ENCODE data around the gene CPXM1. TPM values are rescaled to one million over a fixed set of nuclear protein-coding genes. Genes with fewer than 3 reads are reported as not detected.
A peak's percentile ranks its signal among the peaks of the same experiment; 100 is the strongest.
"Not testable (repeated sequence)": the region's sequence is repeated elsewhere in the genome, so short reads cannot be mapped to it uniquely, and the experiment has no call there.

Gene CPXM1
- total RNA-seq, 2 experiments from 2014 or later: 0.11 to 0.26 TPM

- Mint-ChIP-seq H3K27me3 (ENCODE audit: low read depth) (peaks cover 38% of the 10 kb centered on the region), H3K4me1 (ENCODE audit: low read depth) (peaks cover 18% of the 10 kb centered on the region), H3K9me3 (ENCODE audit: insufficient read depth) (no peaks in the 10 kb centered on the region), H3K4me3 (no peak overlapping the region), H3K36me3 (ENCODE audit: low read depth) (no peaks in the 10 kb centered on the region), H3K27ac (no peak overlapping the region)
- POLR2A ChIA-PET: no interaction called here
- CTCF ChIA-PET: no interaction called here
- ATAC-seq (no peak), DNase-seq (no peak)
Observed at GRCh38 chr20:2820084-2820895, 19.9 kb upstream of the CPXM1 start.

- DNase-seq: no peak
- no peak for ATAC-seq
- ChIA-PET POLR2A (interaction anchor here (1.0 kb wide), 1 partner anchor 22 kb away, joined by 4 read pairs; the partner anchor contains the start of genes PCED1A and VPS16), CTCF (no interaction called here)
- Mint-ChIP-seq H3K27me3 (ENCODE audit: low read depth) (peaks cover 51% of the 10 kb centered on the region), H3K4me1 (ENCODE audit: low read depth) (peaks cover 18% of the 10 kb centered on the region), H3K9me3 (ENCODE audit: insufficient read depth) (no peaks in the 10 kb centered on the region), H3K27ac (no peak overlapping the region), H3K4me3 (no peak overlapping the region), H3K36me3 (ENCODE audit: low read depth) (no peaks in the 10 kb centered on the region)
Observed at GRCh38 chr20:2817891-2818595, 17.6 kb upstream of the CPXM1 start.

GRCh38 chr20:2817341-2817726 lies 16.9 kb upstream of the CPXM1 start:
- Mint-ChIP-seq H3K27ac (no peak overlapping the region), H3K36me3 (ENCODE audit: low read depth) (no peaks in the 10 kb centered on the region), H3K9me3 (ENCODE audit: insufficient read depth) (peaks cover under 1% of the 10 kb centered on the region), H3K4me3 (no peak overlapping the region), H3K27me3 (ENCODE audit: low read depth) (peaks cover 56% of the 10 kb centered on the region), H3K4me1 (ENCODE audit: low read depth) (peaks cover 18% of the 10 kb centered on the region)
- no peak for DNase-seq
- POLR2A ChIA-PET: interaction anchor here (1.0 kb wide), 1 partner anchor 23 kb away, joined by 4 read pairs; the partner anchor contains the start of genes PCED1A and VPS16
- CTCF ChIA-PET: no interaction called here
- no peak for ATAC-seq

- Mint-ChIP-seq H3K27me3 (ENCODE audit: low read depth) (peaks cover 61% of the 10 kb centered on the region), H3K4me1 (ENCODE audit: low read depth) (peaks cover 13% of the 10 kb centered on the region), H3K36me3 (ENCODE audit: low read depth) (no peaks in the 10 kb centered on the region), H3K9me3 (ENCODE audit: insufficient read depth) (peaks cover 6% of the 10 kb centered on the region), H3K4me3 (no peak overlapping the region), H3K27ac (no peak overlapping the region)
- ChIA-PET POLR2A (interaction anchor here (0.7 kb wide), 1 partner anchor 770 kb away, joined by 3 read pairs; no protein-coding TSS in a partner anchor), CTCF (no interaction called here)
- ATAC-seq (peak; percentile 56), DNase-seq (no peak)
Observed at GRCh38 chr20:2816583-2817340, 16.3 kb upstream of the CPXM1 start.

- H3K27me3 Mint-ChIP-seq (ENCODE audit: low read depth): peaks cover 61% of the 10 kb centered on the region
- CTCF ChIA-PET: no interaction called here
- ATAC-seq (no peak), DNase-seq (no peak)
- H3K27ac Mint-ChIP-seq: no peak within 1 kb of the TSS
- POLR2A ChIA-PET: no interaction called here
- peaks cover 8% of the 10 kb centered on the region for H3K4me1 Mint-ChIP-seq (ENCODE audit: low read depth)
- no peak within 1 kb of the TSS for H3K4me3 Mint-ChIP-seq
- H3K9me3 Mint-ChIP-seq (ENCODE audit: insufficient read depth): peaks cover 6% of the 10 kb centered on the region
- no peaks in the 10 kb centered on the region for H3K36me3 Mint-ChIP-seq (ENCODE audit: low read depth)
Observed at GRCh38 chr20:2816030-2816582, 15.7 kb upstream of the CPXM1 start, which contains the start of gene TMEM239. TMEM239 (plus strand) TSS chr20:2816364; CDS start chr20:2816555, 191 bp downstream.

- Mint-ChIP-seq H3K36me3 (ENCODE audit: low read depth) (no peaks in the 10 kb centered on the region), H3K9me3 (ENCODE audit: insufficient read depth) (peaks cover 6% of the 10 kb centered on the region), H3K27ac (no peak overlapping the region), H3K27me3 (ENCODE audit: low read depth) (peaks cover 60% of the 10 kb centered on the region), H3K4me1 (ENCODE audit: low read depth) (peaks cover 6% of the 10 kb centered on the region), H3K4me3 (no peak overlapping the region)
- ChIA-PET POLR2A (no interaction called here), CTCF (no interaction called here)
- DNase-seq: no peak
- no peak for ATAC-seq
Observed at GRCh38 chr20:2815242-2815900, 14.9 kb upstream of the CPXM1 start.

- Mint-ChIP-seq H3K4me1 (ENCODE audit: low read depth) (peaks cover 4% of the 10 kb centered on the region), H3K27me3 (ENCODE audit: low read depth) (peaks cover 54% of the 10 kb centered on the region), H3K36me3 (ENCODE audit: low read depth) (no peaks in the 10 kb centered on the region), H3K4me3 (no peak within 1 kb of the TSS), H3K27ac (no peak within 1 kb of the TSS), H3K9me3 (ENCODE audit: insufficient read depth) (peaks cover 6% of the 10 kb centered on the region)
- no peak for DNase-seq
- CTCF ChIA-PET: no interaction called here
- POLR2A ChIA-PET: no interaction called here
- no peak for ATAC-seq
Observed at GRCh38 chr20:2814587-2815051, 14.2 kb upstream of the CPXM1 start, which contains the start of gene C20orf141. C20orf141 (plus strand) TSS chr20:2814987; CDS start chr20:2815185, 198 bp downstream.

- no peak for ATAC-seq
- no peak overlapping the region for H3K27ac Mint-ChIP-seq
- ChIA-PET POLR2A (no interaction called here), CTCF (interaction anchor here (0.6 kb wide), 1 partner anchor 47 kb away, joined by 4 read pairs; no protein-coding TSS in a partner anchor)
- H3K4me1 Mint-ChIP-seq (ENCODE audit: low read depth): peaks cover 4% of the 10 kb centered on the region
- no peak overlapping the region for H3K4me3 Mint-ChIP-seq
- H3K9me3 Mint-ChIP-seq (ENCODE audit: insufficient read depth): peaks cover 6% of the 10 kb centered on the region
- DNase-seq: no peak
- H3K27me3 Mint-ChIP-seq (ENCODE audit: low read depth): peaks cover 52% of the 10 kb centered on the region
- H3K36me3 Mint-ChIP-seq (ENCODE audit: low read depth): no peaks in the 10 kb centered on the region
Observed at GRCh38 chr20:2814076-2814475, 13.6 kb upstream of the CPXM1 start.

- peaks cover 47% of the 10 kb centered on the region for H3K27me3 Mint-ChIP-seq (ENCODE audit: low read depth)
- POLR2A ChIA-PET: interaction anchor here (0.6 kb wide), 1 partner anchor 174 kb away, joined by 3 read pairs; no protein-coding TSS in a partner anchor
Observed at GRCh38 chr20:2812189-2812588, 11.8 kb upstream of the CPXM1 start.

GRCh38 chr20:2809690-2810089 lies 9.3 kb upstream of the CPXM1 start:
- CTCF ChIA-PET: no interaction called here

More at GRCh38 chr20:2812189-2812588, 11.8 kb upstream of the CPXM1 start:
- H3K4me1 Mint-ChIP-seq (ENCODE audit: low read depth): no peaks in the 10 kb centered on the region
- no peak for DNase-seq
- ATAC-seq: no peak
- no peak overlapping the region for H3K27ac Mint-ChIP-seq
- H3K9me3 Mint-ChIP-seq (ENCODE audit: insufficient read depth): peaks cover 6% of the 10 kb centered on the region
- H3K36me3 Mint-ChIP-seq (ENCODE audit: low read depth): no peaks in the 10 kb centered on the region
- CTCF ChIA-PET: no interaction called here
- no peak overlapping the region for H3K4me3 Mint-ChIP-seq

GRCh38 chr20:2807929-2808328 lies 7.5 kb upstream of the CPXM1 start:
- H3K27me3 Mint-ChIP-seq (ENCODE audit: low read depth): peaks cover 57% of the 10 kb centered on the region
- ATAC-seq; H3K4me1 Mint-ChIP-seq (ENCODE audit: low read depth); H3K9me3 Mint-ChIP-seq (ENCODE audit: insufficient read depth); H3K4me3 Mint-ChIP-seq; CTCF ChIA-PET; DNase-seq; H3K36me3 Mint-ChIP-seq (ENCODE audit: low read depth); H3K27ac Mint-ChIP-seq; POLR2A ChIA-PET: not testable (repeated sequence)

More at GRCh38 chr20:2809690-2810089, 9.3 kb upstream of the CPXM1 start:
- no peak for ATAC-seq
- H3K27me3 Mint-ChIP-seq (ENCODE audit: low read depth): peaks cover 60% of the 10 kb centered on the region
- H3K4me3 Mint-ChIP-seq: no peak overlapping the region
- POLR2A ChIA-PET: no interaction called here
- no peak for DNase-seq
- H3K36me3 Mint-ChIP-seq (ENCODE audit: low read depth): no peaks in the 10 kb centered on the region
- no peaks in the 10 kb centered on the region for H3K4me1 Mint-ChIP-seq (ENCODE audit: low read depth)
- no peak overlapping the region for H3K27ac Mint-ChIP-seq
- peaks cover 6% of the 10 kb centered on the region for H3K9me3 Mint-ChIP-seq (ENCODE audit: insufficient read depth)
